ENCODE data around the gene NEDD4.

The NEDD4 gene

GRCh38 chr15:55853134-55853533 is 140.3 kb downstream of the NEDD4 start:
- peaks cover 2 to 4% of the 10 kb centered on the region in 2 experiments for H3K36me3 ChIP-seq (ENCODE audit: control insufficient read depth in 2 of 2, insufficient read depth in 1 of 2, low read length in 2 of 2)
- H3K9me3 ChIP-seq (ENCODE audit: control insufficient read depth, insufficient read depth, low read depth, low read length): no peaks in the 10 kb centered on the region
- ChIA-PET CTCF (no interaction called here), POLR2A (no interaction called here)
- H3K27ac ChIP-seq (ENCODE audit: extremely low read depth, low read depth, low read length): no peak overlapping the region
- H3K4me1 ChIP-seq (ENCODE audit: control insufficient read depth, insufficient read depth, low read length): no peaks in the 10 kb centered on the region
- H3K4me3 ChIP-seq (ENCODE audit: low read depth, low read length): no peak overlapping the region
- TF ChIP-seq ZNF843 (tag by site-specific recombination; IDR thresholded peaks at IDR 0.05) (peak; percentile 46; the same call in 1 of the 2 replicates), YY2 (tag by site-specific recombination; IDR thresholded peaks at IDR 0.05) (no peak), ZNF521 (tag by site-specific recombination; IDR thresholded peaks at IDR 0.05) (no peak), ZNF114 (tag by site-specific recombination; IDR thresholded peaks at IDR 0.05) (no peak), BCL11A (tag by site-specific recombination; IDR thresholded peaks at IDR 0.05; ENCODE audit: low read depth) (no peak), FEZF1 (tag by site-specific recombination; IDR thresholded peaks at IDR 0.05) (peak; percentile 55; the same call in 1 of the 2 replicates), ZNF473 (tag by site-specific recombination; IDR thresholded peaks at IDR 0.05) (no peak), YY1 (tag by site-specific recombination; IDR thresholded peaks at IDR 0.05) (no peak), SETDB1 (IDR thresholded peaks at IDR 0.05; ENCODE audit: insufficient read length, low read length) (no peak), ZBTB20 (tag by site-specific recombination; IDR thresholded peaks at IDR 0.05) (no peak), OSR2 (tag by site-specific recombination; IDR thresholded peaks at IDR 0.05) (peak; percentile 65; the same call in 1 of the 2 replicates), ZNF664 (tag by site-specific recombination; IDR thresholded peaks at IDR 0.05) (peak; percentile 92), KLF7 (tag by site-specific recombination; IDR thresholded peaks at IDR 0.05; ENCODE audit: borderline replicate concordance) (no peak), ZNF654 (tag by site-specific recombination; IDR thresholded peaks at IDR 0.05; ENCODE audit: low read depth) (no peak), ZNF558 (tag by site-specific recombination; IDR thresholded peaks at IDR 0.05) (no peak), TRIM28 (IDR thresholded peaks at IDR 0.05; ENCODE audit: borderline replicate concordance, low read length) (no peak), ZNF792 (tag by site-specific recombination; IDR thresholded peaks at IDR 0.05) (no peak), PBX3 (CRISPR knock-in tag; IDR thresholded peaks at IDR 0.05) (no peak), ZNF837 (tag by site-specific recombination; IDR thresholded peaks at IDR 0.05) (no peak), ZNF544 (tag by site-specific recombination; IDR thresholded peaks at IDR 0.05) (no peak), ZNF426 (tag by site-specific recombination; IDR thresholded peaks at IDR 0.05) (no peak), ATF2 (tag by site-specific recombination; IDR thresholded peaks at IDR 0.05; ENCODE audit: low read depth) (peak; percentile 78), ZNF629 (tag by site-specific recombination; IDR thresholded peaks at IDR 0.05) (peak; percentile 35; the same call in 1 of the 2 replicates), ZNF830 (tag by site-specific recombination; IDR thresholded peaks at IDR 0.05; ENCODE audit: low read depth) (no peak), ZNF776 (tag by site-specific recombination; IDR thresholded peaks at IDR 0.05; ENCODE audit: borderline replicate concordance) (0 out of 2 replicates have a peak, but pooled peaks have one; percentile 47), ZNF223 (tag by site-specific recombination; IDR thresholded peaks at IDR 0.05) (no peak)
- TF ChIP-seq, protein P1, sequence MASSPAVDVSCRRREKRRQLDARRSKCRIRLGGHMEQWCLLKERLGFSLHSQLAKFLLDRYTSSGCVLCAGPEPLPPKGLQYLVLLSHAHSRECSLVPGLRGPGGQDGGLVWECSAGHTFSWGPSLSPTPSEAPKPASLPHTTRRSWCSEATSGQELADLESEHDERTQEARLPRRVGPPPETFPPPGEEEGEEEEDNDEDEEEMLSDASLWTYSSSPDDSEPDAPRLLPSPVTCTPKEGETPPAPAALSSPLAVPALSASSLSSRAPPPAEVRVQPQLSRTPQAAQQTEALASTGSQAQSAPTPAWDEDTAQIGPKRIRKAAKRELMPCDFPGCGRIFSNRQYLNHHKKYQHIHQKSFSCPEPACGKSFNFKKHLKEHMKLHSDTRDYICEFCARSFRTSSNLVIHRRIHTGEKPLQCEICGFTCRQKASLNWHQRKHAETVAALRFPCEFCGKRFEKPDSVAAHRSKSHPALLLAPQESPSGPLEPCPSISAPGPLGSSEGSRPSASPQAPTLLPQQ (tag by site-specific recombination; IDR thresholded peaks at IDR 0.05): peak; percentile 41; the same call in 1 of the 2 replicates
- TF ChIP-seq, protein P2, sequence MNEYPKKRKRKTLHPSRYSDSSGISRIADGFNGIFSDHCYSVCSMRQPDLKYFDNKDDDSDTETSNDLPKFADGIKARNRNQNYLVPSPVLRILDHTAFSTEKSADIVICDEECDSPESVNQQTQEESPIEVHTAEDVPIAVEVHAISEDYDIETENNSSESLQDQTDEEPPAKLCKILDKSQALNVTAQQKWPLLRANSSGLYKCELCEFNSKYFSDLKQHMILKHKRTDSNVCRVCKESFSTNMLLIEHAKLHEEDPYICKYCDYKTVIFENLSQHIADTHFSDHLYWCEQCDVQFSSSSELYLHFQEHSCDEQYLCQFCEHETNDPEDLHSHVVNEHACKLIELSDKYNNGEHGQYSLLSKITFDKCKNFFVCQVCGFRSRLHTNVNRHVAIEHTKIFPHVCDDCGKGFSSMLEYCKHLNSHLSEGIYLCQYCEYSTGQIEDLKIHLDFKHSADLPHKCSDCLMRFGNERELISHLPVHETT (tag by site-specific recombination; IDR thresholded peaks at IDR 0.05): no peak
- TF ChIP-seq, protein P3, sequence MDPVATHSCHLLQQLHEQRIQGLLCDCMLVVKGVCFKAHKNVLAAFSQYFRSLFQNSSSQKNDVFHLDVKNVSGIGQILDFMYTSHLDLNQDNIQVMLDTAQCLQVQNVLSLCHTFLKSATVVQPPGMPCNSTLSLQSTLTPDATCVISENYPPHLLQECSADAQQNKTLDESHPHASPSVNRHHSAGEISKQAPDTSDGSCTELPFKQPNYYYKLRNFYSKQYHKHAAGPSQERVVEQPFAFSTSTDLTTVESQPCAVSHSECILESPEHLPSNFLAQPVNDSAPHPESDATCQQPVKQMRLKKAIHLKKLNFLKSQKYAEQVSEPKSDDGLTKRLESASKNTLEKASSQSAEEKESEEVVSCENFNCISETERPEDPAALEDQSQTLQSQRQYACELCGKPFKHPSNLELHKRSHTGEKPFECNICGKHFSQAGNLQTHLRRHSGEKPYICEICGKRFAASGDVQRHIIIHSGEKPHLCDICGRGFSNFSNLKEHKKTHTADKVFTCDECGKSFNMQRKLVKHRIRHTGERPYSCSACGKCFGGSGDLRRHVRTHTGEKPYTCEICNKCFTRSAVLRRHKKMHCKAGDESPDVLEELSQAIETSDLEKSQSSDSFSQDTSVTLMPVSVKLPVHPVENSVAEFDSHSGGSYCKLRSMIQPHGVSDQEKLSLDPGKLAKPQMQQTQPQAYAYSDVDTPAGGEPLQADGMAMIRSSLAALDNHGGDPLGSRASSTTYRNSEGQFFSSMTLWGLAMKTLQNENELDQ (tag by site-specific recombination; IDR thresholded peaks at IDR 0.05; ENCODE audit: low read depth): no peak
- TF ChIP-seq, protein P4, sequence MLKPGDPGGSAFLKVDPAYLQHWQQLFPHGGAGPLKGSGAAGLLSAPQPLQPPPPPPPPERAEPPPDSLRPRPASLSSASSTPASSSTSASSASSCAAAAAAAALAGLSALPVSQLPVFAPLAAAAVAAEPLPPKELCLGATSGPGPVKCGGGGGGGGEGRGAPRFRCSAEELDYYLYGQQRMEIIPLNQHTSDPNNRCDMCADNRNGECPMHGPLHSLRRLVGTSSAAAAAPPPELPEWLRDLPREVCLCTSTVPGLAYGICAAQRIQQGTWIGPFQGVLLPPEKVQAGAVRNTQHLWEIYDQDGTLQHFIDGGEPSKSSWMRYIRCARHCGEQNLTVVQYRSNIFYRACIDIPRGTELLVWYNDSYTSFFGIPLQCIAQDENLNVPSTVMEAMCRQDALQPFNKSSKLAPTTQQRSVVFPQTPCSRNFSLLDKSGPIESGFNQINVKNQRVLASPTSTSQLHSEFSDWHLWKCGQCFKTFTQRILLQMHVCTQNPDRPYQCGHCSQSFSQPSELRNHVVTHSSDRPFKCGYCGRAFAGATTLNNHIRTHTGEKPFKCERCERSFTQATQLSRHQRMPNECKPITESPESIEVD (tag by site-specific recombination; IDR thresholded peaks at IDR 0.05): peak; percentile 66; the same call in 1 of the 2 replicates
